H9 (cell line): ENCODE results near the gene ATG12. TPM values are rescaled to one million over a fixed set of nuclear protein-coding genes. Genes with fewer than 3 reads are reported as not detected.

ENCODE experiments used
- DNase-seq: peaks from one replicate; pipeline ENCODE4 v3.0.0-alpha.2; 2017
- H2AFZ ChIP-seq: one replicate; pipeline ENCODE4 v1.6.1; 2013; ENCODE audit warnings: mild to moderate bottlenecking, low read length, control low read depth, moderate library complexity
- H2AK5ac ChIP-seq: 2 replicates; pipeline ENCODE4 v1.6.1; 2013; ENCODE audit warnings: low read length, control low read depth, mixed read lengths; ENCODE audit not compliant: insufficient read length
- H2BK120ac ChIP-seq: one replicate; pipeline ENCODE4 v1.6.1; 2013; ENCODE audit warnings: low read depth, mild to moderate bottlenecking, low read length, control low read depth, inconsistent platforms; ENCODE audit not compliant: poor library complexity, severe bottlenecking
- H2BK12ac ChIP-seq: 2 replicates; pipeline ENCODE4 v1.6.1; 2013; ENCODE audit warnings: low read length, control low read depth, mixed read lengths, low read depth; ENCODE audit not compliant: insufficient read length
- H2BK15ac ChIP-seq: 2 replicates; pipeline ENCODE4 v1.6.1; 2013; ENCODE audit warnings: low read depth, low read length, control low read depth
- H2BK20ac ChIP-seq: one replicate; pipeline ENCODE4 v1.6.1; 2013; ENCODE audit warnings: low read depth, mild to moderate bottlenecking, low read length, control low read depth, inconsistent platforms; ENCODE audit not compliant: poor library complexity, severe bottlenecking
- H2BK5ac ChIP-seq: 2 replicates; pipeline ENCODE4 v1.6.1; 2013; ENCODE audit warnings: low read length, control low read depth, mixed read lengths; ENCODE audit not compliant: insufficient read length
- H3K14ac ChIP-seq: 2 replicates; pipeline ENCODE4 v1.6.1; 2013; ENCODE audit warnings: low read length, control low read depth; ENCODE audit not compliant: insufficient read depth
- H3K18ac ChIP-seq: 2 replicates; pipeline ENCODE4 v1.6.1; 2013; ENCODE audit warnings: low read depth, mild to moderate bottlenecking, mixed read lengths, low read length, control low read depth; ENCODE audit not compliant: insufficient read length
- H3K23ac ChIP-seq: 2 replicates; pipeline ENCODE4 v1.6.1; 2013; ENCODE audit warnings: low read length, control low read depth, mixed read lengths, low read depth; ENCODE audit not compliant: insufficient read length
- H3K23me2 ChIP-seq: 2 replicates; pipeline ENCODE4 v1.6.1; 2013; ENCODE audit warnings: low read depth, mild to moderate bottlenecking, mixed read lengths, low read length, control low read depth; ENCODE audit not compliant: insufficient read length, poor library complexity, severe bottlenecking
- H3K27ac ChIP-seq: 2 replicates; pipeline ENCODE4 v1.5.1; 2013; ENCODE audit warnings: low read length, control low read depth, mixed read lengths, low read depth; ENCODE audit not compliant: insufficient read length
- H3K27me3 ChIP-seq: 2 replicates; pipeline ENCODE4 v1.6.1; 2013; ENCODE audit warnings: low read length, control low read depth, inconsistent platforms; ENCODE audit not compliant: insufficient read depth
- H3K4ac ChIP-seq: 2 replicates; pipeline ENCODE4 v1.6.1; 2013; ENCODE audit warnings: low read depth, mild to moderate bottlenecking, control low read depth, inconsistent platforms, low read length, moderate library complexity
- H3K4me1 ChIP-seq: 2 replicates; pipeline ENCODE4 v1.6.1; 2013; ENCODE audit warnings: low read length, control low read depth, inconsistent platforms; ENCODE audit not compliant: insufficient read depth
- H3K4me2 ChIP-seq: 2 replicates; pipeline ENCODE4 v1.6.1; 2013; ENCODE audit warnings: low read length, control low read depth, mixed read lengths; ENCODE audit not compliant: insufficient read length, insufficient read depth
- H3K56ac ChIP-seq: 2 replicates; pipeline ENCODE4 v1.6.1; 2013; ENCODE audit warnings: low read depth, mild to moderate bottlenecking, mixed read lengths, low read length, control low read depth; ENCODE audit not compliant: insufficient read length
- H3K79me1 ChIP-seq: 2 replicates; pipeline ENCODE4 v1.6.1; 2013; ENCODE audit warnings: low read depth, mild to moderate bottlenecking, moderate library complexity, low read length, control low read depth, inconsistent platforms; ENCODE audit not compliant: insufficient read depth, poor library complexity, severe bottlenecking
- H3K79me2 ChIP-seq: 2 replicates; pipeline ENCODE4 v1.6.1; 2013; ENCODE audit warnings: low read length, control low read depth, inconsistent platforms; ENCODE audit not compliant: insufficient read depth
- H3K9ac ChIP-seq: 2 replicates; pipeline ENCODE4 v1.6.1; 2013; ENCODE audit warnings: low read length, control low read depth, mixed read lengths; ENCODE audit not compliant: insufficient read length; ENCODE audit errors: extremely low read depth
- H3K9me3 ChIP-seq: one replicate; pipeline ENCODE4 v1.6.1; 2013; ENCODE audit warnings: low read depth, low read length, inconsistent platforms; ENCODE audit not compliant: control insufficient read depth
- H3T11ph ChIP-seq: one replicate; pipeline ENCODE4 v1.6.1; 2013; ENCODE audit warnings: mild to moderate bottlenecking, low read length, control low read depth, inconsistent platforms
- H4K20me1 ChIP-seq: one replicate; pipeline ENCODE4 v1.6.1; 2013; ENCODE audit not compliant: control insufficient read depth, insufficient read length, insufficient read depth
- H4K5ac ChIP-seq: 2 replicates; pipeline ENCODE4 v1.6.1; 2013; ENCODE audit warnings: low read depth, mild to moderate bottlenecking, mixed read lengths, low read length, control low read depth; ENCODE audit not compliant: insufficient read length
- H4K8ac ChIP-seq: replicated peaks from 2 replicates; pipeline ENCODE4 v1.6.1; 2013; ENCODE audit warnings: low read length, control low read depth, mixed read lengths, low read depth; ENCODE audit not compliant: insufficient read length
- H4K91ac ChIP-seq: 2 replicates; pipeline ENCODE4 v1.6.1; 2013; ENCODE audit warnings: low read depth, mild to moderate bottlenecking, moderate library complexity, mixed read lengths, low read length, control low read depth; ENCODE audit not compliant: insufficient read length
- H3K27ac Mint-ChIP-seq, 3 experiments: 2 replicates in 2 of 3; 3 replicates in 1 of 3; pipeline ENCODE4 v1.8.0; 2020 to 2021; ENCODE audit warnings: mixed read lengths in 3 of 3, mild to moderate bottlenecking in 1 of 3, moderate library complexity in 1 of 3
- H3K27me3 Mint-ChIP-seq: 2 replicates; pipeline ENCODE4 v1.8.0; 2021; ENCODE audit warnings: low read depth, mild to moderate bottlenecking, moderate library complexity, mixed read lengths
- H3K36me3 Mint-ChIP-seq, 3 experiments: 2 replicates in 2 of 3; 3 replicates in 1 of 3; pipeline ENCODE4 v1.8.0; 2020 to 2021; ENCODE audit warnings: low read depth in 3 of 3, mixed read lengths in 3 of 3; ENCODE audit not compliant: insufficient read depth in 1 of 3
- H3K4me1 Mint-ChIP-seq, 2 experiments: 2 replicates each; pipeline ENCODE4 v1.8.0; 2020; ENCODE audit warnings: mixed read lengths in 2 of 2
- H3K4me3 Mint-ChIP-seq, 2 experiments: 2 replicates in 1 of 2; 3 replicates in 1 of 2; pipeline ENCODE4 v1.8.0; 2020 to 2021; ENCODE audit warnings: mild to moderate bottlenecking in 2 of 2, mixed read lengths in 2 of 2, moderate library complexity in 1 of 2
- H3K9me3 Mint-ChIP-seq, 2 experiments: 2 replicates in 1 of 2; 3 replicates in 1 of 2; pipeline ENCODE4 v1.8.0; 2020; ENCODE audit warnings: mild to moderate bottlenecking in 2 of 2, mixed read lengths in 2 of 2, moderate library complexity in 1 of 2
- total RNA-seq: library from RNA; stranded (reverse); gene quantifications from 2 replicates; pipeline ENCODE4 v1.2.1, GENCODE V29; 2021
- TF ChIP-seq, protein P1 (sequence below): fragments of 200-600 bp; sonication (generic); conservative IDR thresholded peaks from 3 replicates; pipeline ENCODE4 v1.8.0; 2021; ENCODE audit warnings: antibody characterized with exemption, mild to moderate bottlenecking

ATG12 gene
- total RNA-seq, 1 experiment from 2014 or later = 52.9 TPM

DNA sequence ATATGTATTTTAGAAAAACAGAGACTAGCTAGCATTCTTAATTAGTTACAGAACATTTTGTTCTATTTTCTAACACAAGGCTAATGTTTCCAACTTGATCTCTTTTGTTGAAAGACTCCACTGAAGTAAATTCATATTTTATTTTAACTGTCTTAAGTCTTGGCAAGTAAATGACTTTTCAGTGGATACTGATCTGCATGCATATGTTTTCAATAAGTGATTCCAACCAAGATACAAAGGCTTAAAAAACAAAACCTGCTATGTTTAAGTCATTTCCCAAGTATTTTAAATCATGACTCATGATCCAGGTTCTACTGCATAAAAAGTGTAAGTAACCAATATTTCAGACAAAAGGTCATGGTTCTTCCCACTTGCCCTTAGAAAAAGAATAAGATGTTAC lies 30.6 kb downstream of the ATG12 start:
- Mint-ChIP-seq H3K36me3 (peaks cover 6 to 25% (median 12%) of the 10 kb centered on the region in 3 experiments), H3K4me3 (no peak overlapping the region), H3K27me3 (peaks cover 24% of the 10 kb centered on the region), H3K9me3 (no peaks in the 10 kb centered on the region), H3K4me1 (peaks cover 34 to 38% of the 10 kb centered on the region in 2 experiments), H3K27ac (no peak overlapping the region)
- Histone ChIP-seq H3K4ac (no peak overlapping the region), H3K56ac (no peak overlapping the region), H3K79me2 (no peaks in the 10 kb centered on the region), H3K23ac (no peak overlapping the region), H3K79me1 (no peaks in the 10 kb centered on the region), H3K18ac (no peak overlapping the region), H4K91ac (no peak overlapping the region), H4K5ac (no peak overlapping the region), H3K23me2 (peaks cover 6% of the 10 kb centered on the region), H2BK5ac (no peak overlapping the region), H2BK20ac (no peak overlapping the region), H3K4me1 (no peaks in the 10 kb centered on the region), H4K8ac (no peak overlapping the region), H3K27ac (no peak overlapping the region), H2BK12ac (no peak overlapping the region), H3K4me2 (no peak overlapping the region), H3K9ac (no peak overlapping the region), H2AFZ (no peak overlapping the region), H2AK5ac (no peak overlapping the region), H3K9me3 (no peaks in the 10 kb centered on the region), H3K14ac (no peak overlapping the region), H2BK120ac (no peak overlapping the region), H2BK15ac (no peak overlapping the region), H4K20me1 (no peaks in the 10 kb centered on the region), H3K27me3 (peaks cover 9% of the 10 kb centered on the region; the same call in 1 of the 2 replicates), H3T11ph (no peak overlapping the region)
- TF ChIP-seq, protein P1, sequence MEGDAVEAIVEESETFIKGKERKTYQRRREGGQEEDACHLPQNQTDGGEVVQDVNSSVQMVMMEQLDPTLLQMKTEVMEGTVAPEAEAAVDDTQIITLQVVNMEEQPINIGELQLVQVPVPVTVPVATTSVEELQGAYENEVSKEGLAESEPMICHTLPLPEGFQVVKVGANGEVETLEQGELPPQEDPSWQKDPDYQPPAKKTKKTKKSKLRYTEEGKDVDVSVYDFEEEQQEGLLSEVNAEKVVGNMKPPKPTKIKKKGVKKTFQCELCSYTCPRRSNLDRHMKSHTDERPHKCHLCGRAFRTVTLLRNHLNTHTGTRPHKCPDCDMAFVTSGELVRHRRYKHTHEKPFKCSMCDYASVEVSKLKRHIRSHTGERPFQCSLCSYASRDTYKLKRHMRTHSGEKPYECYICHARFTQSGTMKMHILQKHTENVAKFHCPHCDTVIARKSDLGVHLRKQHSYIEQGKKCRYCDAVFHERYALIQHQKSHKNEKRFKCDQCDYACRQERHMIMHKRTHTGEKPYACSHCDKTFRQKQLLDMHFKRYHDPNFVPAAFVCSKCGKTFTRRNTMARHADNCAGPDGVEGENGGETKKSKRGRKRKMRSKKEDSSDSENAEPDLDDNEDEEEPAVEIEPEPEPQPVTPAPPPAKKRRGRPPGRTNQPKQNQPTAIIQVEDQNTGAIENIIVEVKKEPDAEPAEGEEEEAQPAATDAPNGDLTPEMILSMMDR = no peak
- no peak for DNase-seq
